HCT116 (cell line): ENCODE measurements around the gene TMEM266. TPM values are rescaled to one million over a fixed set of nuclear protein-coding genes. Genes with fewer than 3 reads are reported as not detected.

Source experiments
- ATAC-seq: fragments of 200-7000 bp; cut with Tn5 transposase; 2 replicates; pipeline ENCODE4 v1.9.1; 2020; ENCODE audit warnings: mild to moderate bottlenecking, moderate library complexity
- BruUV-seq: library from RNA; stranded (reverse); fragments of 400-500 nt; replicated peaks from 2 replicates; lab custom pipeline; 2021; lab: Mats Ljungman, UMichigan
- CTCF ChIA-PET: fragments of 300-600 bp; sonication (Branson Sonifier 250); formaldehyde crosslinking; loops from one replicate; lab custom pipeline; 2021; ENCODE audit warnings: antibody characterized with exemption; lab: Charles Lee
- POLR2A ChIA-PET: fragments of 300-600, 350-600 bp; sonication (Branson Sonifier 250); formaldehyde crosslinking; loops from one replicate; lab custom pipeline; 2021; ENCODE audit warnings: antibody characterized with exemption; lab: Charles Lee
- RAD21 ChIA-PET, 2 experiments: fragments of 300-600 bp; sonication (Branson Sonifier 250); formaldehyde crosslinking; loops; one replicate each; lab custom pipeline; 2023; ENCODE audit warnings: low total read pairs in 2 of 2; ENCODE audit not compliant: uncharacterized antibody in 2 of 2, unreplicated experiment in 2 of 2, low non-redundant PET in 1 of 2; lab: Charles Lee
- DNase-seq: peaks from one replicate; pipeline ENCODE4 v3.0.0-alpha.2; 2010; ENCODE audit warnings: low read depth, low spot score
- H2AFZ ChIP-seq: fragments of 200-600 bp; shearing (Covaris generic), sonication (generic); 2 replicates; pipeline ENCODE4 v1.6.1; 2017; ENCODE audit warnings: low read depth, mixed run types, mixed read lengths, antibody characterized with exemption, low read length; ENCODE audit not compliant: poor library complexity, severe bottlenecking
- H3K27ac ChIP-seq: 2 replicates; pipeline ENCODE4 v1.5.1; 2012; ENCODE audit warnings: low read depth, low read length
- H3K27me3 ChIP-seq: fragments of 200-600 bp; sonication (generic); 2 replicates; pipeline ENCODE4 v1.6.1; 2016; ENCODE audit warnings: mixed run types, low read length, mixed read lengths; ENCODE audit not compliant: insufficient read depth
- H3K36me3 ChIP-seq, 2 experiments: fragments of 200-500 bp in 1 of 2; fragments of 200-600 bp in 1 of 2; sonication (Bioruptor generic) in 1 of 2; sonication (generic) in 1 of 2; 2 replicates each; pipeline versions ENCODE4 v1.5.1 to v1.6.1; 2014 to 2016; ENCODE audit warnings: low read length in 2 of 2, inconsistent platforms in 1 of 2, mixed read lengths in 1 of 2, mixed run types in 1 of 2; ENCODE audit not compliant: insufficient read depth in 2 of 2, control insufficient read depth in 1 of 2
- H3K4me1 ChIP-seq, 2 experiments: fragments of 200-600 bp in 1 of 2; sonication (generic) in 1 of 2; 2 replicates each; pipeline versions ENCODE4 v1.5.1 to v1.6.1; 2012 to 2017; ENCODE audit warnings: low read length in 2 of 2, inconsistent platforms in 1 of 2, mild to moderate bottlenecking in 1 of 2, mixed read lengths in 1 of 2, mixed run types in 1 of 2, moderate library complexity in 1 of 2; ENCODE audit not compliant: insufficient read depth in 2 of 2, control insufficient read depth in 1 of 2
- H3K4me2 ChIP-seq: fragments of 200-600 bp; sonication (generic); 2 replicates; pipeline ENCODE4 v1.6.1; 2017; ENCODE audit warnings: mixed run types, low read length, mixed read lengths
- H3K4me3 ChIP-seq, 2 experiments: fragments of 200-600 bp in 1 of 2; sonication (generic) in 1 of 2; replicated peaks in 1 of 2; 2 replicates each; pipeline ENCODE4 v1.5.1; 2011 to 2016; ENCODE audit warnings: low read length in 2 of 2, control low read depth in 1 of 2, low read depth in 1 of 2, mild to moderate bottlenecking in 1 of 2, mixed read lengths in 1 of 2, mixed run types in 1 of 2
- H3K79me2 ChIP-seq: fragments of 200-600 bp; sonication (generic); 2 replicates; pipeline ENCODE4 v1.6.1; 2017; ENCODE audit warnings: mild to moderate bottlenecking, mixed run types, low read length, moderate library complexity, mixed read lengths; ENCODE audit not compliant: insufficient read depth
- H3K9ac ChIP-seq: fragments of 200-600 bp; sonication (generic); 2 replicates; pipeline ENCODE4 v1.6.1; 2016; ENCODE audit warnings: low read length, mixed read lengths
- H3K9me2 ChIP-seq: fragments of 200-600 bp; sonication (generic), shearing (Covaris generic); 2 replicates; pipeline ENCODE4 v1.6.1; 2017; ENCODE audit warnings: mixed run types, mild to moderate bottlenecking, moderate library complexity; ENCODE audit not compliant: insufficient read depth
- H3K9me3 ChIP-seq, 2 experiments: fragments of 200-500 bp in 1 of 2; fragments of 200-600 bp in 1 of 2; sonication (Bioruptor generic) in 1 of 2; sonication (generic) in 1 of 2; 2 replicates each; pipeline ENCODE4 v1.6.1; 2014 to 2017; ENCODE audit warnings: low read length in 2 of 2, mixed read lengths in 2 of 2, inconsistent platforms in 1 of 2, low read depth in 1 of 2, mild to moderate bottlenecking in 1 of 2, mixed run types in 1 of 2, moderate library complexity in 1 of 2; ENCODE audit not compliant: control insufficient read depth in 1 of 2, insufficient read depth in 1 of 2
- H4K20me1 ChIP-seq: fragments of 200-600 bp; sonication (generic), shearing (Covaris generic); 2 replicates; pipeline ENCODE4 v1.6.1; 2017; ENCODE audit warnings: mixed run types, mild to moderate bottlenecking, moderate library complexity; ENCODE audit not compliant: insufficient read depth
- CEBPB ChIP-seq: IDR thresholded peaks from 2 replicates; pipeline ENCODE4 v1.6.1; 2012; ENCODE audit warnings: low read depth
- EGR1 ChIP-seq: IDR thresholded peaks from 2 replicates; pipeline ENCODE4 v1.6.1; 2012; ENCODE audit warnings: low read depth
- ELF1 ChIP-seq: IDR thresholded peaks from 2 replicates; pipeline ENCODE4 v1.6.1; 2012; ENCODE audit warnings: low read depth, borderline replicate concordance
- EZH2 ChIP-seq: fragments of 200-600 bp; sonication (generic); IDR thresholded peaks from 2 replicates; pipeline ENCODE4 v1.6.1; 2017; ENCODE audit warnings: antibody characterized with exemption, mixed run types
- EZH2phosphoT487 ChIP-seq: fragments of 200-600 bp; IDR thresholded peaks from 2 replicates; pipeline ENCODE4 v1.6.1; 2018; ENCODE audit warnings: antibody characterized with exemption, borderline replicate concordance
- FOSL1 ChIP-seq: IDR thresholded peaks from 2 replicates; pipeline ENCODE4 v1.6.1; 2012; ENCODE audit warnings: low read depth
- JUND ChIP-seq: IDR thresholded peaks from 2 replicates; pipeline ENCODE4 v1.6.1; 2012
- POLR2AphosphoS5 ChIP-seq: IDR thresholded peaks from 2 replicates; pipeline ENCODE4 v1.6.1; 2011; ENCODE audit warnings: mild to moderate bottlenecking, low read depth, low read length, moderate library complexity
- SP1 ChIP-seq: IDR thresholded peaks from 2 replicates; pipeline ENCODE4 v1.6.1; 2012; ENCODE audit warnings: low read depth
- SRF ChIP-seq: IDR thresholded peaks from 2 replicates; pipeline ENCODE4 v1.6.1; 2012; ENCODE audit warnings: low read depth
- intact Hi-C: fragments of 100-400 bp; cut with micrococcal nuclease; formaldehyde crosslinking; loops from 2 replicates; pipeline ENCODE4 v1.10.0; 2022
- total RNA-seq: library from RNA; stranded (reverse); gene quantifications from one replicate; pipeline ENCODE4 v1.2.1, GENCODE V29; 2021; ENCODE audit not compliant: unreplicated experiment
- TF ChIP-seq, protein P1 (sequence below), 3 experiments: fragments of 200-600 bp in 1 of 3; sonication (generic) in 1 of 3; IDR thresholded peaks in 2 of 3; conservative IDR thresholded peaks in 1 of 3; 2 replicates each; pipeline ENCODE4 v1.5.1; 2012 to 2017; ENCODE audit warnings: low read depth in 2 of 3, low read length in 2 of 3, antibody characterized with exemption in 1 of 3, borderline replicate concordance in 1 of 3, control low read depth in 1 of 3, mild to moderate bottlenecking in 1 of 3, mixed read lengths in 1 of 3, mixed run types in 1 of 3, moderate library complexity in 1 of 3; ENCODE audit not compliant: insufficient read depth in 1 of 3
- TF ChIP-seq, protein P2 (sequence below): IDR thresholded peaks from 2 replicates; pipeline ENCODE4 v1.6.1; 2012; ENCODE audit warnings: low read depth

TMEM266 gene
- total RNA-seq, 1 experiment from 2014 or later = 0.91 TPM

DNA sequence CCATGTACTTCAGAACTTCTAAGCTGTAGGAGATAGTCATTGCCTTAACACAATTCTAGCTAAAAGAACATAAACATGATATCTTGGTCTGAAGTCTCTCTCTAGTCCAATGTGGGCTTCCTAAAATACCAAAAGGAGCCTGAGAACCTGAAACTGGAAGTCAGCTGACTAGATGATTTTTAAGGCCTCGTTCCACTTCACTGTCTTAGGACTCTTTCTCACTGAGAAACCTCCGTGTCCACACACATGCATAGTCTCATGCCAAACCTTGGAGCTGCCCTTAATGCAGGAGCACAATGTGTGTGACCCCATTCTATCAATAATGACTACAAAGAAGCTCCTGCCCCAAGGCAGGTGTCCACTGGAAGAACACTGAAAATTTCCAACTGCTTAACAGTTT lies 163.7 kb downstream of the TMEM266 start:
- Histone ChIP-seq H3K4me1 (peaks cover under 1 to 5% of the 10 kb centered on the region in 2 experiments; a peak in 3 of 4 replicates), H3K9me2 (no peaks in the 10 kb centered on the region), H3K9me3 (no peaks in the 10 kb centered on the region), H4K20me1 (no peaks in the 10 kb centered on the region), H3K36me3 (0 out of 4 replicates have a peak, but pooled peaks cover 0 to 4% of the 10 kb centered on the region in 2 experiments), H2AFZ (no peak overlapping the region), H3K27ac (no peak overlapping the region), H3K4me3 (no peak overlapping the region), H3K9ac (no peak overlapping the region), H3K4me2 (no peak overlapping the region), H3K79me2 (no peaks in the 10 kb centered on the region)
- ATAC-seq (no peak), DNase-seq (no peak)
- CTCF ChIA-PET = interaction anchor here (0.6 kb wide), 1 partner anchor 82 kb away, joined by 5 read pairs; no protein-coding TSS in a partner anchor
- RAD21 ChIA-PET = interaction anchor here in 1 of 2 experiments (0.7 kb wide), 1 partner anchor 15 kb away, joined by 3 read pairs; no protein-coding TSS in a partner anchor
- POLR2A ChIA-PET = no interaction called here
- no TSS peak for BruUV-seq
- intact Hi-C loops = no loop called here
- TF ChIP-seq CEBPB (no peak), POLR2AphosphoS5 (no peak), EZH2phosphoT487 (no peak), FOSL1 (no peak), EGR1 (no peak), ELF1 (no peak), SRF (no peak), SP1 (no peak), JUND (no peak), EZH2 (no peak)
- TF ChIP-seq, protein P1, sequence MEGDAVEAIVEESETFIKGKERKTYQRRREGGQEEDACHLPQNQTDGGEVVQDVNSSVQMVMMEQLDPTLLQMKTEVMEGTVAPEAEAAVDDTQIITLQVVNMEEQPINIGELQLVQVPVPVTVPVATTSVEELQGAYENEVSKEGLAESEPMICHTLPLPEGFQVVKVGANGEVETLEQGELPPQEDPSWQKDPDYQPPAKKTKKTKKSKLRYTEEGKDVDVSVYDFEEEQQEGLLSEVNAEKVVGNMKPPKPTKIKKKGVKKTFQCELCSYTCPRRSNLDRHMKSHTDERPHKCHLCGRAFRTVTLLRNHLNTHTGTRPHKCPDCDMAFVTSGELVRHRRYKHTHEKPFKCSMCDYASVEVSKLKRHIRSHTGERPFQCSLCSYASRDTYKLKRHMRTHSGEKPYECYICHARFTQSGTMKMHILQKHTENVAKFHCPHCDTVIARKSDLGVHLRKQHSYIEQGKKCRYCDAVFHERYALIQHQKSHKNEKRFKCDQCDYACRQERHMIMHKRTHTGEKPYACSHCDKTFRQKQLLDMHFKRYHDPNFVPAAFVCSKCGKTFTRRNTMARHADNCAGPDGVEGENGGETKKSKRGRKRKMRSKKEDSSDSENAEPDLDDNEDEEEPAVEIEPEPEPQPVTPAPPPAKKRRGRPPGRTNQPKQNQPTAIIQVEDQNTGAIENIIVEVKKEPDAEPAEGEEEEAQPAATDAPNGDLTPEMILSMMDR (IDR thresholded peaks at IDR 0.05 in 2 of 3, conservative IDR thresholded peaks at IDR 0.05 in 1 of 3; ENCODE audit: borderline replicate concordance in 1 of 3, insufficient read depth in 1 of 3, low read depth in 2 of 3, low read length in 2 of 3) = no peak
- TF ChIP-seq, protein P2, sequence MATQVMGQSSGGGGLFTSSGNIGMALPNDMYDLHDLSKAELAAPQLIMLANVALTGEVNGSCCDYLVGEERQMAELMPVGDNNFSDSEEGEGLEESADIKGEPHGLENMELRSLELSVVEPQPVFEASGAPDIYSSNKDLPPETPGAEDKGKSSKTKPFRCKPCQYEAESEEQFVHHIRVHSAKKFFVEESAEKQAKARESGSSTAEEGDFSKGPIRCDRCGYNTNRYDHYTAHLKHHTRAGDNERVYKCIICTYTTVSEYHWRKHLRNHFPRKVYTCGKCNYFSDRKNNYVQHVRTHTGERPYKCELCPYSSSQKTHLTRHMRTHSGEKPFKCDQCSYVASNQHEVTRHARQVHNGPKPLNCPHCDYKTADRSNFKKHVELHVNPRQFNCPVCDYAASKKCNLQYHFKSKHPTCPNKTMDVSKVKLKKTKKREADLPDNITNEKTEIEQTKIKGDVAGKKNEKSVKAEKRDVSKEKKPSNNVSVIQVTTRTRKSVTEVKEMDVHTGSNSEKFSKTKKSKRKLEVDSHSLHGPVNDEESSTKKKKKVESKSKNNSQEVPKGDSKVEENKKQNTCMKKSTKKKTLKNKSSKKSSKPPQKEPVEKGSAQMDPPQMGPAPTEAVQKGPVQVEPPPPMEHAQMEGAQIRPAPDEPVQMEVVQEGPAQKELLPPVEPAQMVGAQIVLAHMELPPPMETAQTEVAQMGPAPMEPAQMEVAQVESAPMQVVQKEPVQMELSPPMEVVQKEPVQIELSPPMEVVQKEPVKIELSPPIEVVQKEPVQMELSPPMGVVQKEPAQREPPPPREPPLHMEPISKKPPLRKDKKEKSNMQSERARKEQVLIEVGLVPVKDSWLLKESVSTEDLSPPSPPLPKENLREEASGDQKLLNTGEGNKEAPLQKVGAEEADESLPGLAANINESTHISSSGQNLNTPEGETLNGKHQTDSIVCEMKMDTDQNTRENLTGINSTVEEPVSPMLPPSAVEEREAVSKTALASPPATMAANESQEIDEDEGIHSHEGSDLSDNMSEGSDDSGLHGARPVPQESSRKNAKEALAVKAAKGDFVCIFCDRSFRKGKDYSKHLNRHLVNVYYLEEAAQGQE = no peak
- TF ChIP-seq, all 23 proteins: peak for 0
- H3K27me3 ChIP-seq = no peaks in the 10 kb centered on the region
